H1 (cell line): ENCODE data around the gene HOXB7.

Source experiments
- ATF2 ChIP-seq: IDR thresholded peaks from 2 replicates; pipeline ENCODE4 v1.6.1; 2012; ENCODE audit warnings: low read length, inconsistent platforms
- ATF3 ChIP-seq: IDR thresholded peaks from 2 replicates; pipeline ENCODE4 v1.6.1; 2011; ENCODE audit warnings: low read depth, mild to moderate bottlenecking, low read length; ENCODE audit not compliant: insufficient read depth
- CHD2 ChIP-seq: IDR thresholded peaks from 2 replicates; pipeline ENCODE4 v1.6.1; 2012; ENCODE audit warnings: low read length, improper control_type of control experiment
- CTCF ChIP-seq, 3 experiments: IDR thresholded peaks; 1 replicate in 2 of 3; 2 replicates in 1 of 3; pipeline versions ENCODE4 v1.5.1 to v1.6.1; 2011; ENCODE audit warnings: low read length in 3 of 3, mild to moderate bottlenecking in 3 of 3, inconsistent platforms in 2 of 3, low read depth in 1 of 3, moderate library complexity in 1 of 3; ENCODE audit not compliant: insufficient read depth in 1 of 3; ENCODE audit errors: control extremely low read depth in 1 of 3
- EGR1 ChIP-seq: IDR thresholded peaks from 2 replicates; pipeline ENCODE4 v1.6.1; 2011; ENCODE audit warnings: low read depth, low read length, borderline replicate concordance
- EP300 ChIP-seq, 2 experiments: IDR thresholded peaks; 1 replicate in 1 of 2; 2 replicates in 1 of 2; pipeline ENCODE4 v1.6.1; 2011 to 2012; ENCODE audit warnings: low read depth in 2 of 2, low read length in 2 of 2, mild to moderate bottlenecking in 2 of 2, borderline replicate concordance in 1 of 2, inconsistent platforms in 1 of 2, moderate library complexity in 1 of 2
- HDAC6 ChIP-seq: IDR thresholded peaks from one replicate; pipeline ENCODE4 v1.7.1; 2012; ENCODE audit warnings: low read depth, mild to moderate bottlenecking, inconsistent platforms, low read length, moderate library complexity
- JUND ChIP-seq: IDR thresholded peaks from 2 replicates; pipeline ENCODE4 v1.6.1; 2011; ENCODE audit warnings: mild to moderate bottlenecking, improper control_type of control experiment, low read length
- POLR2A ChIP-seq, 2 experiments: IDR thresholded peaks; 1 replicate in 1 of 2; 2 replicates in 1 of 2; pipeline ENCODE4 v1.6.1; 2011; ENCODE audit warnings: low read depth in 2 of 2, low read length in 2 of 2, mild to moderate bottlenecking in 2 of 2; ENCODE audit errors: control extremely low read depth in 1 of 2
- RFX5 ChIP-seq: IDR thresholded peaks from 2 replicates; pipeline ENCODE4 v1.6.1; 2011; ENCODE audit warnings: low read depth, low read length, improper control_type of control experiment, borderline replicate concordance
- SP4 ChIP-seq: IDR thresholded peaks from 2 replicates; pipeline ENCODE4 v1.6.1; 2012; ENCODE audit warnings: low read length, inconsistent platforms
- SUZ12 ChIP-seq: fragments of 200-600 bp; sonication (generic); IDR thresholded peaks from 2 replicates; pipeline ENCODE4 v1.6.1; 2012; ENCODE audit warnings: mild to moderate bottlenecking, inconsistent platforms, low read length, moderate library complexity, mixed read lengths
- TAF1 ChIP-seq: IDR thresholded peaks from 2 replicates; pipeline ENCODE4 v1.6.1; 2011; ENCODE audit warnings: mild to moderate bottlenecking, low read depth, low read length
- TEAD4 ChIP-seq: IDR thresholded peaks from 2 replicates; pipeline ENCODE4 v1.6.1; 2012; ENCODE audit warnings: low read depth, low read length, inconsistent platforms, mixed read lengths

GRCh38 chr17:48596735-48597527, 13.9 kb downstream of the HOXB7 start:
- TF ChIP-seq TAF1 (no peak), CTCF (IDR thresholded peaks at IDR 0.05; ENCODE audit: control extremely low read depth in 1 of 3, insufficient read depth in 1 of 3, low read depth in 1 of 3, low read length in 3 of 3) (no peak), EGR1 (no peak), POLR2A (IDR thresholded peaks at IDR 0.05; ENCODE audit: control extremely low read depth in 1 of 2, low read depth in 2 of 2, low read length in 2 of 2) (no peak), ATF3 (no peak), EP300 (IDR thresholded peaks at IDR 0.05; ENCODE audit: borderline replicate concordance in 1 of 2, low read depth in 2 of 2, low read length in 2 of 2) (no peak), SP4 (no peak), SUZ12 (no peak), ATF2 (no peak), TEAD4 (no peak), CHD2 (no peak), HDAC6 (no peak), RFX5 (no peak), JUND (no peak)
